Activated CD4-positive, alpha-beta T cell treated with anti-CD3 and anti-CD28 coated beads, Interleukin-10, Interleukin-2, amounts not matched to agents 100 ng/mL and 50 ng/mL, durations not matched to agents 16 hours and 8 hours (primary cell): ENCODE data around the gene SLIT3.
A peak's percentile ranks its signal among the peaks of the same experiment; 100 is the strongest.
"Not testable (repeated sequence)": the region's sequence is repeated elsewhere in the genome, so short reads cannot be mapped to it uniquely, and the experiment has no call there.

Source experiments
- DNase-seq: peaks from one replicate; pipeline ENCODE4 v3.0.0-alpha.2; 2020

SLIT3 gene

GRCh38 chr5:168749391-168750100 is 551.4 kb downstream of the SLIT3 start:
- no peak for DNase-seq

GRCh38 chr5:168747987-168748777 is 552.8 kb downstream of the SLIT3 start:
- peak; percentile 77 for DNase-seq

- no peak for DNase-seq
Observed at GRCh38 chr5:168746893-168747640, 553.9 kb downstream of the SLIT3 start.

GRCh38 chr5:168746126-168746892 is 554.6 kb downstream of the SLIT3 start:
- not testable (repeated sequence) for DNase-seq

GRCh38 chr5:168743617-168744016 is 557.3 kb downstream of the SLIT3 start:
- DNase-seq, result no peak

GRCh38 chr5:168742311-168742710 is 558.6 kb downstream of the SLIT3 start:
- not testable (repeated sequence) for DNase-seq

- DNase-seq, result no peak
Observed at GRCh38 chr5:168740811-168741213, 560.1 kb downstream of the SLIT3 start.

GRCh38 chr5:168740092-168740800 is 560.7 kb downstream of the SLIT3 start:
- DNase-seq, result no peak

- DNase-seq, result no peak
Observed at GRCh38 chr5:168737066-168737465, 563.9 kb downstream of the SLIT3 start.

GRCh38 chr5:168736281-168736831 is 564.6 kb downstream of the SLIT3 start:
- no peak for DNase-seq

GRCh38 chr5:168734620-168735300 is 566.2 kb downstream of the SLIT3 start:
- DNase-seq, result peak; percentile 31

- no peak for DNase-seq
Observed at GRCh38 chr5:168734119-168734518, 566.8 kb downstream of the SLIT3 start.

GRCh38 chr5:168728546-168729211 is 572.3 kb downstream of the SLIT3 start:
- DNase-seq, result no peak

- no peak for DNase-seq
Observed at GRCh38 chr5:168727547-168727946, 573.4 kb downstream of the SLIT3 start.

GRCh38 chr5:168726342-168726741 is 574.6 kb downstream of the SLIT3 start:
- no peak for DNase-seq

GRCh38 chr5:168724227-168724626 is 576.7 kb downstream of the SLIT3 start:
- DNase-seq, result no peak

GRCh38 chr5:168723037-168723436 is 577.9 kb downstream of the SLIT3 start:
- no peak for DNase-seq

- no peak for DNase-seq
Observed at GRCh38 chr5:168721966-168722365, 579.0 kb downstream of the SLIT3 start.

- no peak for DNase-seq
Observed at GRCh38 chr5:168721002-168721753, 579.8 kb downstream of the SLIT3 start.

GRCh38 chr5:168720575-168720974 is 580.4 kb downstream of the SLIT3 start:
- DNase-seq, result no peak
